CD4-positive, alpha-beta T cell treated with Interleukin-21 for 1 hour (primary cell): ENCODE data around the gene USP43.
A peak's percentile ranks its signal among the peaks of the same experiment; 100 is the strongest.

Experiments used
- DNase-seq: peaks from one replicate; pipeline ENCODE4 v3.0.0-alpha.2; 2020

USP43 gene

DNA sequence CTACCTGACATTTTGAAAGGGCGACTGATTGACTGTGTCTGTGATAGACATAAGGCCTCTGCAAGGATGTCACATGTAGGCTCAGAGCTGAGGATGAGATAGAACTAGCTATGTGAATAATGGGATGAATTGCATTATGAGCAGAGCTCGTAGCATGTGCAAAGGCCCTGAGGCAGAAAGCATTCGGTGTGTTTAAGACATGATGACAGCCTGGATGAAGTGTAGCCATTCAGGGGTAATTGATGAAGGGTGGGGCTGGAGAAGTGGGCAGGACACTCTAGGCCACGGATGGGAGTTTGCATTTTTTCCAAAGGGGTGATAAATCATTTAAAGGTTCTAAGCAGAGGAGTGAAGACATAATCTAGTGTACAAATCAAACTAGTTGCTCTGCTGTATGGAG, 62.6 kb downstream of the USP43 start:
- DNase-seq, result no peak

DNA sequence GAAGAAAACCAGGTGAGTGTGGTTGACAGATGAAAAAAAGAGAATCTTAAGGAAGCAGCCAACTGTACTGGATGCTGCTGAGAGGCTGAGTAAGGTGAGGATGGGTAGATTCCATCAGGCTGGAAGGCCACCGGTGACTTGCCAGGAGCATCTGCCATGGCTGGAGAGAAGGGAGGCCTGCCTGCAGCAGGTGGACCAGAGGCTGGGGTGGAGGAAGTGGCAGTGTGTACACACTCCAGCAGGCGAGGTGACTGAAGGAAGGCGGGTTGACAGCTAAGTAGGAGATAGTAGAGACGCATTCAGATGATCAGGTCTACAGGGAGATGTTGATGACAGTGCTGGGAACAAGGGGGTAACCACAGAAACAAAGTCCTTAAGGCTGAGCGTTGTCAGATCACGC, 69.5 kb downstream of the USP43 start:
- no peak for DNase-seq

DNA sequence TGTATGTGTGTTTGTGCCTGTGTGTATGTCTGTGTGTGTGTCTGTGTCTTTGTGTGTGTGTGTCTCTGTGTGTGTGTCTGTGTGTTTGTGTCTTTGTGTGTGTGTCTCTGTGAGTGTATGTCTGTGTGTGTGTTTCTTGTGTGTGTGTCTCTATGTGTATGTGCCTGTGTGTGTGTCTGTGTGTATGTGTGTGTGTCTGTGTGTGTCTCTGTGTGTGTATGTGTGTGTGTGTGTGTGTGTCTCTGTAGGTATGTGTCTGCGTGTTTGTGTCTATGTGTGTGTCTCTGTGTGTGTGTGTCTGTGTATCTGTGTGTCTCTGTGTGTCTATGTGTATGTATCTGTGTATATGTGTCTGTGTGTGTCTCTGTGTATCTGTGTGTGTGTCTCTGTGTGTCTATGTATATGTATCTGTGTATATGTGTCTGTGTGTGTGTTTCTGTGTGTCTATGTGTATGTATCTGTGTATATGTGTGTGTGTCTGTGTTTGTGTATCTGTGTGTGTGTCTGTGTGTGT, 70.2 kb downstream of the USP43 start:
- no peak for DNase-seq

DNA sequence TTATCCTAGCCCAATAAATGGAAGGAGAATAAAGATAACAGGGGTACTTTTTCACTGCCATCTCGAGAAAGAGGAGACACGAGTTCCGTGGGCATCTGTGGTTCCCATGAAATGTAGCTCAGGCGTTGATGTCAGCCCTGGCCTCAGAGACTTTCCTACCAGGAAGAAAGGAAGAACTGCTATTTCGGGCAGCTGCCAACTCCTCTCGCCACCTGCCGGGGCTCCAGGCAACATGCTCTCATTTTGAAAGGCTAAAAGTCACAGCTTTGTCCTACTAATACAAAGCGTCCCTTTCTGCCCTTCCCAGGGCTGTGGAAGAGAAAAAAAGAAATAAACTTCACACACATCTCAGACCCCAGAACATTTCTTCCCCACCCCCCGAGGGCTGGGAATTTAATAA, 80.3 kb downstream of the USP43 start:
- no peak for DNase-seq

DNA sequence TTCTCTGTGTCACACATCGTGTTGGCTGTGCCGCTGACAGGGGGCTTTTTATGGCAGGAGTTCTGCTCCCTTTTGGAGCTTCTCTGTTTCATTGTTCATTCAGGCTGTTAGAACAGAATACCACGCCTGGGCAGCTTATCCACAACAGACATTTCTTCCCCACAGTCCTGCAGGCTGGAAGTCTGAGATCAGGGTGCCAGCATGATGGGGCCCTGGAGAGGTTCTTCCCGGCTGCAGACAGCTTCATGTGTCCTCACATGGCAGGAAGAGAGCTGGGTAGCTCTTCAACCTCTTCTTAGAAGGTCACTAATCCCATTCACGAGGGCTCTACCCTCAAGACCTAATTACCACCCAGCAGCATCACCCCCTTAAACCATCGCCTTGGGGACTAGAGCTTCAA, 81.0 kb downstream of the USP43 start:
- no peak for DNase-seq

DNA sequence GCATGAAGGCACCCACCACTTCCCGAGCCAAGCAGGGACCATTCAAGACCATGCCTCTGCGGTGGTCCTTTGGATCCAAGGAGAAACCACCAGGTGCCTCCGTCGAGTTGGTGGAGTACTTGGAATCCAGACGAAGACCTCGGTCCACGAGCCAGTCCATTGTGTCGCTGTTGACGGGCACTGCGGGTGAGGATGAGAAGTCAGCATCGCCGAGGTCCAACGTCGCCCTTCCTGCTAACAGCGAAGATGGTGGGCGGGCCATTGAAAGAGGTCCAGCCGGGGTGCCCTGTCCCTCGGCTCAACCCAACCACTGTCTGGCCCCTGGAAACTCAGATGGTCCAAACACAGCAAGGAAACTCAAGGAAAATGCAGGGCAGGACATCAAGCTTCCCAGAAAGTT, 82.7 kb downstream of the USP43 start:
- no peak for DNase-seq

DNA sequence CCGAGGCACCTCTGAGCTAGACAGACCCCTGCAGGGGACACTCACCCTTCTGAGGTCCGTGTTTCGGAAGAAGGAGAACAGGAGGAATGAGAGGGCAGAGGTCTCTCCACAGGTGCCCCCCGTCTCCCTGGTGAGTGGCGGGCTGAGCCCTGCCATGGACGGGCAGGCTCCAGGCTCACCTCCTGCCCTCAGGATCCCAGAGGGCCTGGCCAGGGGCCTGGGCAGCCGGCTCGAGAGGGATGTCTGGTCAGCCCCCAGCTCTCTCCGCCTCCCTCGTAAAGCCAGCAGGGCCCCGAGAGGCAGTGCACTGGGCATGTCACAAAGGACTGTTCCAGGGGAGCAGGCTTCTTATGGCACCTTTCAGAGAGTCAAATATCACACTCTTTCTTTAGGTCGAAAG, 83.2 kb downstream of the USP43 start:
- DNase-seq, result no peak

DNA sequence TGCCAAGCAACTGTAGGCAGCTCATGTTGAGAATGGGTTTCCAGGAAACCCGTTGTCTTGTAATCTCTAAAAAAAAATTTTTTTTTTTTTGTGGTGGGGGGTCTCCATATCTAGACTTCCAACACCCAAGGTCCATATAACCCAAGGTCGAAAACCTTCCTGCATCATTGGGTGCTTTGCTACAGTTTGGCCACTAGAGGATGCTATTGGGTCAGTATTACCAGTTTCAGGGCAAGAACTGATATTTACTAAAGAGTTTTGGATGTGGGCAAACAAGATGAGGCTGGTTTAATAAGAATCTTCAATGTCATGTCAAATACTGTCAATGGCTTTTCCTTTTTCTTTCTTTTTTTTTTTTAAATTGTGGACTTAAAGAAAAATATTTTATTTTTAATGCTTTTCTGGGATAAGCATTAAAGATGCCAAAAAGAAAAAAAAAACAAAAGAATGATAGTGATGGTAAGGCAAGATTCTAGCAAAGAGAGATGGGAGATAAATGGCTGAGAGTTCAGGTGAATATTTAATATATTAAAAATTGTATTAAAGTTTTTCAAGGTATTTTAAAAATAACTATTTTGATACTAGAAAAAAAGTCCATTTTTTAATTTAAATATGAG, 83.8 kb downstream of the USP43 start:
- DNase-seq, result peak; percentile 40

DNA sequence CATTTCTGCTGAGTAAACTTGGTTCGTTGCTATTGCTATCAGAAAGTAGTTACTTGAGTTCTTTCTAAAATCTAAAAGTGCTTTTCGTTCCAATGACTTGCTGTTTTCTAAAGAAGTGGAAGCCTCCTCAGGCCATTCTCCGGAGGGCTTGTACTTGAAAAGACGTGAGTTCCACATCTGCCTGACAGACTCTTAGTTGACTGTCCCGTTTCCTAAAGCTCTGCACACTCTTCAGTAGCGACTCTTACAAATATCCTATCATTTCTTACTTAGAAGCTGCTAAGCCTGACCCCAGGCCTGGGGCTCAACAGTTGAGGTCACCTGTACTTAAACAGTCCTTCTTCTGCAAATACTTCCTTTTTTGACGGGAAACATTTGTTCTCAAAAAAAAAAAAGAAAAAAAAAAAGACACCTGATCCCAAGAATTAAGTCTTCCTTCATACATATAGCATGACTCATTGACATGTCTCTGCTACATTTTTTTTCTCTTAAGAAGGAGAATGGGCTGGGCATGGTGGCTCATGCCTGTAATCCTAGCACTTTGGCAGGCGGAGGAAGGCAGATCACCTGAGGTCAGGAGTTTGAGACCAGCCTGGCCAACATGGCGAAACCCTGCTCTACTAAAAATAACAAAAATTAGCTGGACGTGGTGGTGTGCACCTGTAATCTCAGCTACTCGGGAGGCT, 84.6 kb downstream of the USP43 start:
- DNase-seq, result no peak

DNA sequence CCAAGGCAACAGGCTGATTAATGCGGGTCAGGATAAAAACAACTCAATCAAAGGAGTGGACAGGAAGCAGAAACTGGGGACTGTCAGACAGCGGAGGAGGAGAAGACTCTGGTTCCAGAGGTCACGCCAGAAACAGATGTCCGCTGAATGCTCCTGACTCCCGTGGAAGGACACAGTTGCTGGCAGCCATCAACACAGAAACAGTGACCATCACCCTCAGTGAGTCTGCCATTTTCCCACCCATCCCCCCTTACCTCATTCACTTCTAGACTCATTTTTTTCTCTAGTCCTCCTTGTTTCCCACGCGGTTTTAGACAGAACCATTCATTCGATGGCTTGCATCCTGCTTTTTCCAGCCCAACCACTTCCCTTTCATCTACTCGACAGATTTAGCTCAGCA, 105.2 kb downstream of the USP43 start:
- DNase-seq, result no peak

DNA sequence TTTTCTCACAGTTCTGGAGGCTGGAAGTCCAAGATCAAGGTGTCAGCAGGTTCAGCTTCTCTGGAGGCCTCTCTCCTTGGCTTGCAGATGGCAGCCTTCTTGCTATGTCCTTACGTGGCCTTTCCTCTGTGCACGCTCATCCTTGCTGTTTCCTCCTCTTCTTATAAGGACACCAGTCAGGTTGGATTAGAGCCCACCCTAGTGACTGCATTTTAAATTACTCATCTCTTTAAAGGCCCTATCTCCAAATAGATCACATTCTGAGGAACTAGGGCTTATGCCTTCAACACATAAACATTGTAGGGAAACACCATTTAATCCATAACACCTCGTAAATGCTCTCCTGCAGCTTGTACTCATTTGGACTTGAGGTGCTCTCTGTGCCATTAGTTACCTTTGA, 109.8 kb downstream of the USP43 start:
- no peak for DNase-seq

DNA sequence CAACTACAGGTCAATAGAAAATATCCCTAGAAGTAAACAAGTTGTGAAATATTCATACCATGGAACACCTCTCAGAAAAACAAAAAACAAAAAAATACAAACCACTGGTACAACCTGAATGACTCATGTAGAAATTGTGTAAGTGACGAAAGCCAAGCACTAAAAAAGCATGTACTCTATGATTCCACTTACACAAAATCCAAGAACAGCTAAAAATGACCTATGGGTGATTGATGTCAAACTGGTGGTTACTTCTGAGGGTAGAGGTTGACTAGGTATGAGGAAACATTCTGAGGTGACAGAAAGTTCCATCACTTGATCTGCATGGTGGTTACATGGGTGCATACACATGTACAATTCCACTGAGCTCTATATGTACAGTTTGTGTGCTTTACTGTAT, 114.9 kb downstream of the USP43 start:
- no peak for DNase-seq

DNA sequence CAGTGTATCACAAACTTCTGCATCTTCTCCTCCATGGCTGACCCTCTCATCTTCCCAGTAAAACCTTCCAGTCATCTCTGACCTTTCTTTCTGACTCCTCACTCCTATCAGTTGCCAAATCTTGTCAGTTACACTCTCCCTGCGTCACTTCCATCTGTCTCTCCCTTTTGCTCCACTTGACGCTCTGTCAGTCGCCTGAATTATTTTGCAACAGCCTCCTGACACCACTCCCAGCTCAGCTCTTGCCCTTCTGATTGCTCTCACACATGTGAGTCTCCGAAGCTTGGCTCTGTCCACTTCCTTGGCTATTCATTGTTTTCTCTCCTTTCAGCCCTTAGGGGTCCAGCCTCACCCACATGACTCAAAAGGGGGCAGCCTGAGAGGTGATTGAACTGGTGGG, 118.3 kb downstream of the USP43 start:
- DNase-seq, result no peak

DNA sequence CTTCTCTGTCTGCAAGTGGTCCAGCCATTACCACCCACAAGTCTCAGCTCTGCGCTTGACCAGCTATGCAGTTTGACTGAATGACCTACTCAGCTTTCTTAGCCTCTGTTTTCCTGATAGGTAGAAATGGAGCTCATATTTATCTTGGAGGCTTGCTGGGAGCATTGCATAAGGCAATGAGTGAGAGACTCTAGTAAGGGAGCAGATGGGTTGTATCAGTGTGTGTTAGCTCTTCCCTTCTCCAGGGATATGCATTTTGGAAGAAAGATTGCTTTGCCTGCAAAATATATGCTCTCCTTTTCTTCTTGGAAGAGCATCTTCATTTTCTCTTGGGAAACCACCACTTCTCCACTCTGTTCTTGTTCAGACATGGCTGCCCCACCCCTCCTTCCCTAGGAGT, 120.0 kb downstream of the USP43 start:
- DNase-seq, result no peak

DNA sequence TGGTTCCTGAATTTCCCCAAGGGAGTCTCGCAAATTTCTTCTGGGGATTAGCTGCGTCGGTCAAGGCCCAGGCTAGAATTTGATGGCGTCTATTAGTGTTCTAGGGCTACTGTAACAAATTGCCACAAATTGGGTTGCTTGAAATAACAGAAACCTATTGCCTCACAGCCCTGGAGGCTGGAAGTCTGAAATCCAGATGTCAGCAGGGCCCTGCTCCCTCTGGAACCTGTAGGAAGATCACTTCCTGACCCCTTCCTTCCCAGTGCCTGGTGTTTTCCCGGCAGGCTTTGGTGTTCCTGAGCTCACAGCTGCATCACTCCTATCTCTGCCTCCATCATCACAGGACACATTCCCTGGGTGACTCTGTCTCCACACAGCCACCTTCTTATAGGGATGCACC, 121.7 kb downstream of the USP43 start:
- no peak for DNase-seq

DNA sequence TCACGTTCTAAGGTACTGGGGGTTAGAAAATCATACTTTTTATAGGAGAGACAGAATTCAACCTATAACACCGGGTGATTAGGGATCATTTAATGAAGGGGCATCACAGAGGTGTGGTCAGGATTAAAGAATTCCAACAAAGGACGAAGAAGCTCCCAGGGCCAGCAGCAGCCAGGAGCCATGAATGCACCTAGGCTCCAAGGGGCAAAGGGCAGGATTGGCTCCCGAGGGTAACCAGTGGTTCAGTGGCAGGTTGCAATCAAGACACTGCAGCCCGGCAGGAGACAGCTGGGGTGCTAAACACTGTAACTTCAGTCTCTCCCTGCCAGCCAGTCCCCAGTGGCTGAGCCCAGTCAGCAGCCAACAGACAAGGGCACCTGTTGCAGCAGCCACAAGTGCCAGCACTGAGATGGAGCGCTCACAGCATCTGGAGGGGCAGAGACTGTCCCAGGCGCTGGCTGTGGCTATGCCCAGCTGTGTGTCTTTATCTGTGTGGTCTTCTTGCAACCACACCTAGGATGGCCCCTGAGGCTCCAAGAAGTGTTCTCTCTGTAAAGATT, 122.2 kb downstream of the USP43 start:
- DNase-seq, result no peak

DNA sequence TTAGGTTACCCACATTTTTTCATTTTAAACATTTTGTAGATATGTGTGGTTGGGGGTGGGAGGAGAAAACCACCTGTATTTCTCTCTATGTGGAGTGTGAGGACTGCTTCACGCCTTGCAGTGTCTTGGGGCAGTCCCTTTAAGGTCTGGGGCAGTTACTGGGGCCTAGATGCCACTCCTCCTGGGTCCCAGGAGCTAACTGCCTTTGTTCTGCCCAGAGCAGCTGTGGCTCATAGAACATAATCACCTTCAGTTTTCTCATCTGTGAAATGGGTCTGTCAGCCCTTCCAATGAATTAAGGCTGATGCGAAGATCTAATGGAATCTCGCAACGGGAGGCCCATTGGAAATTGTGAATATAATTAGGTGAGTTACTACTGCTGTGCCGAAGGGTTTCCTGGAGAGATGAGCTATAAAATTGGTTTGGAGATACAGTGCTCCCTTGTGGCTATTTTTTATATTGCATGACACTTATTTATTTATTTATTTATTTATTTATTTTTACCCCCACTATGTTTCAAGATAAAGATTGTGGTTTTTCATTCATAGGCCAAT, 123.1 kb downstream of the USP43 start:
- peak; percentile 21 for DNase-seq

DNA sequence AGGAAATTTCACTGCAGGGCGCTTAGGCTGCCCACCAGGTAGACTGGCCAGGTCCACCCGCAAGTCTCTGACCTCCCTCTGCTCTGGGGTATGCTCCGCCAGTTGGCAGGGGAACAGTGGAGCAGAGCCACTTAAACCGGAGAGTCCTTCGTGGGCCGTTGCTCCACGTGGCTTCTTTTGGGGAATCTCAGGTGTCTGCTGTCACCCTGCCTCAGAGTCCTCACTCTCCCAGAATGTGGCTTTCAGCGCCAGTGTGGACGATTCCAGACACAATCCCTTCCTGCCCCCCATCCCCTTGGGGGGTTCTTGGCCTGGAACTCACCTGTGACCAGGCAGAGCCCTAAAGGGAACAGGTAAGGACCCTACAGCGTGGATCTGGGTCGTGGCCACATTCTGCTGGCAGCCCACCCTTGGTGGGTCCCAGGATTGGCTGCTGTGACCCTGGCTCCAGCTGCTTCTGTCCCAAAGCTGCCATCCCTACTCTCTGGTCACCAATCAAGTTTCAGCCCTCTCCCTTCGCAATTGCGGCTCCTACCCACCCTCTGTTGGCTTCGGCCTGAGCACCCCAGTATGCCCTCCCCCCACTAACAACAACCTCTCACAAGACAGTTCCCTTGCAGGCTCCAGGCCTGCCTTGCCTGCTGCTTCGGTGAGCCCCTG, 123.8 kb downstream of the USP43 start:
- DNase-seq, result no peak

DNA sequence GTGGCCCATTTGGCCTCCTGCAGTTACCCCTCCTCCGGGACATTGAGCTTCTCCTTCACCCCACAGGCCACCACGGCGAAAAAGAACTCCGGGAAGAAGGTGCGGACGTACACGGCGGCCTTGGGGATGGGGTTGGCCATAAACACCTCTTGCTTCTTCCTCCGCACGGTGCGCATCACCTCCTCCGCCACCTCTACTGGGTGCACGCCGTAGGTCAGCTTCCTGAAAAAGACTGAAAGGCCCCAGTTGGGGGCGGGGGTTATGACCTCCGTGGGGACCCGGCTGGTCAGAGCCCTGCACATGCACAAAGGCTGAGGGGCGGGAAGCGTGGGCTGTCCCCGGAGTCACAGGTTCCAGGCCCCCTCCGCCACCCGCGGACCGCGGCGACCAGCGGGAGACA, 126.1 kb downstream of the USP43 start:
- no peak for DNase-seq

DNA sequence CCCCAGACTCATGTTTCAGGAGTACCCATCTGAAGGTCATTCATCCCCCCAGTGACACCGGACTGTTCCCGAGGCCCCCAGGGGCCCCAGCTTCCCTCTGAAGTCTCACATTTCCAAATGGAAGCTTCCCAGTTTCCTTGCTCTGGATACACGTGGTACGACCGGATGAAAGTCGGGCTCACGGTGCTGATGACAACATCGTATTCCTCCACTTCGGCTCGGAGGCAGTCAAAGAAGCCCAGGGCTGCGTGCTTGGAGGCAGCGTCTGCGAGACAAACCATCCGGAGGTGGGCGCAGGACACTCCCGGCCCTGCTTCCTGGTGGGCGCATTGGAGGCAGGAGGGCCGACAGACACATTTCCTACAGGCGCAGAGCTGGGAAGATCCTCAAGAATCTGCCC, 127.3 kb downstream of the USP43 start:
- DNase-seq, result no peak

DNA sequence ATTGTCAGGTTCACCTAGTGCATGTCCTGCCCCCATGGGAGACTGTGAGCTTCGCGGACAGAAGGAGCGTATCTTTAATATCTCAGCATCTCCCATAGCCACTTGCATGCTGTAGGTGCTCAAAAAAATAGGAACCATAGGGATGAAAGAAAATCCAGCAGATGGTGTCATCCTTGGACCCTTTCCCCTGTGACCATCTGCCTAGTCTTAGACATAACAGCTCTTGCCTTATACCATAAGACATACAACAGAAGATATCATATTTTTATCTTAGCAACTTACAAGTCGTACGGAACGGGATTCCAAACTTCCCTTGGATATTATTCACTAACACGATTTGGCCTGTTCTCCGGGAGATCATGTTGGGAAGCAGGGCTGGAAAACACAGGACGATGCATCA, 131.6 kb downstream of the USP43 start:
- DNase-seq, result no peak
